ENCODE measurements around the gene MCTP2.

The MCTP2 gene

DNA sequence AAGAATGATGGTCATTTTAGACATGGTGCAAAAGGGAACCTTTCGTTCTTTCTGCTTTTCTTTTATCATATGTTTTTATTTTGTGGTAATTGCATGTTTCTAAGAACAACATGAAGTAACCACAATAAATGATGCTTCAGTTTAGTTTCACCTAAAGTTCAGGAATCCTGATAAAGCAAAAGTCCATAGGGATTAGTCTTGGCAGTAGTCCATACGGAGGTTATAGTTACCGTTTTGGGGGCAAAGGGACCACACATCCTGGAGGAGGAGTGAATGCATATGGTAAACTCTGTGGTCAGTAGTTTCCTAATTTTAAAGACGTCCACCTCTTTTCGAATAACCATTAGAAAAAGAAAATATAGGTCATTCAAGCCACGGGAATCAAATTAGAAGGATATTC, 141.5 kb downstream of the MCTP2 start:
- Histone ChIP-seq H3K4me3 (no peak overlapping the region), H3K27me3 (ENCODE audit: low read depth) (no peaks in the 10 kb centered on the region), H3K9me3 (no peaks in the 10 kb centered on the region), H3K36me3 (replicated peaks) (no peaks in the 10 kb centered on the region), H3K4me1 (no peaks in the 10 kb centered on the region)
- no peak for DNase-seq (ENCODE audit: low spot score in 2 of 2)
- in situ Hi-C loops (cut with MboI; ENCODE audit: low sequenced_read_pairs), result no loop called here

DNA sequence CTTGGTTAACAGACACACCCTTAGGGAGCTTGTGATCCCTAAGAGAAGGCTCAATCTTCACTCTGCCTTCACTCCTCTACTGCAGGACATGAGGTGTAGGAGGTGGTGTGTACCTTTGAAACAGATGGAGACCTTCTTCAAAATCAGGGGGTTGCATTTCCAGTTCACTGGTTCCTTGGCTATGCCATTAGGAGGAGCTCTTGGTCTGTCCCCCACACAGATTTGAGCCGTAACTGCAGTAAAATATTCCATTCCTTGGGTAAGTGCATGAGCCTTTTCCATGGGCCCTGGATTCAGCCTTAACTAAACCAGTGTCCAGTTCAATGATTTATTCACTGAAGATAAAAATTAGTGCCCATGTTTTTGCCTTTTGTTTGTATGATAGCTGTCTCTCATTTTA, 144.6 kb downstream of the MCTP2 start:
- in situ Hi-C loops (cut with MboI; ENCODE audit: low sequenced_read_pairs), result no loop called here

DNA sequence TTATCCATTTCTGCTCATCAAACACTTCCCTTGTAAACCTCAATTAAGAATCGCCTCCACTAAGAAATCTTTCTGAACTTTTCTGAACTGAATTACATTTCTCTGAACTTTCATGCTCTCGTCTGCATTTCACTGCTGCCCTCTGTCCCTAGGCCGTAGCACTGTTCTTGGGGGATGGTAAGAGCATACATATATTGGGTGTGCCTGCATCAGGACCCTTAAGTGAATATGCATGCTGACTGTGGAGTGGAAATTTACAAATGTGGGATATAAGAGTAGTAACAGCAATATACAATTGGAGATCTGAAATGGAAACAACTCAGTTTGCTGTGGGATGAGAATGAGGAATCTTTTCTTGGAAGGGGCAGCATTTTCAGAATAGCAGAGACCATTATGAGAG, 148.6 kb downstream of the MCTP2 start:
- H3K4me3 ChIP-seq, result no peak overlapping the region
- in situ Hi-C loops (cut with MboI; ENCODE audit: low sequenced_read_pairs), result no loop called here
- no peaks in the 10 kb centered on the region for H3K27me3 ChIP-seq (ENCODE audit: low read depth)
- H3K36me3 ChIP-seq (replicated peaks), result no peaks in the 10 kb centered on the region
- H3K4me1 ChIP-seq, result no peaks in the 10 kb centered on the region
- H3K9me3 ChIP-seq, result no peaks in the 10 kb centered on the region
- no peak for DNase-seq (ENCODE audit: low spot score in 2 of 2)

More for the DNA sequence above, 144.6 kb downstream of the MCTP2 start:
- no peak for DNase-seq (ENCODE audit: low spot score in 2 of 2)
- Histone ChIP-seq H3K4me1 (no peaks in the 10 kb centered on the region), H3K9me3 (no peaks in the 10 kb centered on the region), H3K27me3 (ENCODE audit: low read depth) (no peaks in the 10 kb centered on the region), H3K4me3 (no peak overlapping the region), H3K36me3 (replicated peaks) (no peaks in the 10 kb centered on the region)

DNA sequence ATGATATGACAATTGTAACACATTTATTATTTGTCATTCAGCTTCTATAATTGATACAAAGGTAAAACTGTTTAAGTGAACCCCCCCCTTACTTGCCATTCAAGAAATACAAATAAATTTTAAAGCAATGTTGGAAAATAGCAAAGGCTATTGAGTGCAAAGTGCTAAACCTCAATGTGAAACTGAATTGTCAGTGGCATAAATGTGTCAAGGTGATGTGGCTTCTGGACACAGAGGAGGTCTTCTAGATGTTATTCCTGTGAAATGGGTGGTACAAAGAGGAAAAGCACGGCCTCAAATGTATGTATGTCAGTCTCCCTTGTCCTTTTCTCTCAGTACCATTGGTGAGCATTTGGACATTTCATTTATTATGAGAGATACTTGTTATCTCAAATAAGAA, 149.4 kb downstream of the MCTP2 start:
- in situ Hi-C loops (cut with MboI; ENCODE audit: low sequenced_read_pairs), result no loop called here
- no peaks in the 10 kb centered on the region for H3K4me1 ChIP-seq
- H3K4me3 ChIP-seq, result no peak overlapping the region

DNA sequence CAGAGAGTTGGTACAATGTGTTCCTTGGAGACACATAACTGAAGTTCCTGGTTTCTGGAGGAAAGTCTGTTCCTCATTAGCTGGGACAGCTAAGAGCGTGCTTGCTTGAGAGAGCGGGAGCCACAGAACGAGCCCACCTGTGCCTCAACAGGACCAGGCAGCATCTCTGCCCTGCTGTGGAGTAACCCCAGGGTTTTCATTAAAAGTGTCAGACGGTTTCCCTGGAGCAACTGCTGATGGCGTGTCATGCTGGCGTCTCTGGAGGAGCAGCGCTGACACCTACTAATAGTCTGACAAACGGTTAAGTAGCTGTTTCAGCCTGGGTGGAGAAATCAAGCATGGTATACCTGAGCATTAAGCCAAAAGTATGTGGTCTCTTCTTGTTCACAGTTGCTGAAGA, 150.0 kb downstream of the MCTP2 start:
- Histone ChIP-seq H3K4me3 (no peak overlapping the region), H3K36me3 (replicated peaks) (no peaks in the 10 kb centered on the region), H3K9me3 (no peaks in the 10 kb centered on the region), H3K27me3 (ENCODE audit: low read depth) (no peaks in the 10 kb centered on the region), H3K4me1 (no peaks in the 10 kb centered on the region)
- in situ Hi-C loops (cut with MboI; ENCODE audit: low sequenced_read_pairs), result no loop called here
- no peak for DNase-seq (ENCODE audit: low spot score in 2 of 2)

More for the DNA sequence above, 149.4 kb downstream of the MCTP2 start:
- no peak for DNase-seq (ENCODE audit: low spot score in 2 of 2)
- H3K9me3 ChIP-seq, result no peaks in the 10 kb centered on the region
- H3K27me3 ChIP-seq (ENCODE audit: low read depth), result no peaks in the 10 kb centered on the region
- H3K36me3 ChIP-seq (replicated peaks), result no peaks in the 10 kb centered on the region

DNA sequence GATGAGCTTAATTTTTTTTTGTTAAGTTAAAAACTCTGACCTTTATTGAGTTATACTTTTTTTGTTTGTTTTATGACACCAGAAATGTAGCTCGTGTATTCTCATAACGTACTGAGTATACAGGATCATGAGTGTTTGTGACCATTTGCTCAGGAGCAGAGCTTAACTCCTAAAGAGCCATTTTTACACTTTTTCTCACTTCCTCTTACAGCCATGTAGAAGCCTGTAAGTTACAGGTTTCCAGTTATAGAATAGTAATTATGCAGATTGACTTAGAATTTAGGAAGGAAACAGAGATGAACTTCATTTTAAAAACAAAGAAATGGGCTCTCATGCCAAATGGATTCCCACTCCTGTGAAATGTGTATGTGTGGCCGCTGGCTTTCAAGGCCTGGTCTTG, 151.7 kb downstream of the MCTP2 start:
- DNase-seq (ENCODE audit: low spot score in 2 of 2), result no peak
- Histone ChIP-seq H3K27me3 (ENCODE audit: low read depth) (no peaks in the 10 kb centered on the region), H3K4me3 (no peak overlapping the region), H3K9me3 (no peaks in the 10 kb centered on the region), H3K4me1 (no peaks in the 10 kb centered on the region), H3K36me3 (replicated peaks) (no peaks in the 10 kb centered on the region)
- in situ Hi-C loops (cut with MboI; ENCODE audit: low sequenced_read_pairs), result no loop called here

DNA sequence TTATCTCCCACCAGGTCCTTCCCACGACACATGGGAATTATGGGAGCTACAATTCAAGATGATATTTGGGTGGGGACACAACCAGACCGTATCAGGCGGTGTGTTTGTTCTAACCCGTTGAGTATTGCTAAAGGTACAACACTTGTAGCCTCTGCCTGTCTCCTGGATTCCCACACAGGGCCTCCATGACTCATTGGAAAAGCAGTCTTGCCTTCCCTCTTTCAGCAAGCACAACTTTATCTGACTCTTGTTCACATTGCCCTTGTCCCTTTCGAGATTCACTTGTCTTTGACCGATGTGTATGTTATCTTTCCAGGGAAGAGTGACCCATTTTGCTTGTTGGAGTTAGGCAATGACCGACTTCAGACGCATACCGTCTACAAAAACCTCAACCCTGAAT, 152.3 kb downstream of the MCTP2 start:
- H3K36me3 ChIP-seq (replicated peaks), result no peaks in the 10 kb centered on the region
- H3K4me3 ChIP-seq, result no peak overlapping the region
- in situ Hi-C loops (cut with MboI; ENCODE audit: low sequenced_read_pairs), result no loop called here
- H3K4me1 ChIP-seq, result no peaks in the 10 kb centered on the region
- DNase-seq (ENCODE audit: low spot score in 2 of 2), result no peak
- H3K9me3 ChIP-seq, result no peaks in the 10 kb centered on the region
- H3K27me3 ChIP-seq (ENCODE audit: low read depth), result no peaks in the 10 kb centered on the region

DNA sequence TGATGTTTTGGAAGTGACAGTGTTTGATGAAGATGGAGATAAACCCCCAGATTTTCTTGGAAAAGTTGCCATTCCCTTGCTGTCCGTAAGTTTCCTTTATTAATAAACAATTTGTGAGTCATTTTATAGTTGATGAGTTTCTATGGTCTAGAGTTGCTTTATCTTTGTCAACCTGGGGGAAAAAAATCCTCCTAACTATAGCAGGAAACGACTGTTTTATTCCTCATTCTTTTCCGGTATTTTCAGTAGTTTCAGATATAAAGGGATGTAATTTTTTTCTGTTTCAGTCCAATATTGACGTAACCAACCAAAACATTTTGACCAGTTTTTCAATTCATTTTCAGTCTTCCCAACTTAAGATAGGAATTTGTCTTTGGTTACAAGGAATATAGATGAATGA, 154.1 kb downstream of the MCTP2 start:
- no peaks in the 10 kb centered on the region for H3K27me3 ChIP-seq (ENCODE audit: low read depth)
- no peaks in the 10 kb centered on the region for H3K9me3 ChIP-seq
- DNase-seq (ENCODE audit: low spot score in 2 of 2), result no peak
- no peaks in the 10 kb centered on the region for H3K36me3 ChIP-seq (replicated peaks)
- in situ Hi-C loops (cut with MboI; ENCODE audit: low sequenced_read_pairs), result no loop called here
- no peaks in the 10 kb centered on the region for H3K4me1 ChIP-seq
- H3K4me3 ChIP-seq, result no peak overlapping the region

DNA sequence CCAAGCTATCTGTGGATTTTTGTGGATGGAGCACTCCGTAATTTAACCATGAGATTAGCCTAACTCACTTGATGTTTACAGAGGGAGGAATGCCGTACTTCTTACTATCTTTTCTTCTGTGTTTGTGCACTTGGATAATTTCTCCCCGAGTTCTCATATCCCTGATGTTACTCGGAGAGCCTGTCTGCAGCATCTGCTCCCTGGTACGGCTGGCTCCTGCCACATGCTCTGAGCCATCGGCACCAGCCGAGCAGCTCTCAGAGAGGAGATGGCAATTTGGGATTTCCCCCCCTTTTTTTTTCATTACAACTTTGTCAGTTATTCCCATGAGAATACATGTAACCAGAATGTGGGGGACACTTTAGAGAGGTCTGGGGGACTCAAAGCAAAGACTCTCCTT, 155.0 kb downstream of the MCTP2 start:
- in situ Hi-C loops (cut with MboI; ENCODE audit: low sequenced_read_pairs), result no loop called here
- Histone ChIP-seq H3K36me3 (replicated peaks) (no peaks in the 10 kb centered on the region), H3K4me3 (no peak overlapping the region), H3K9me3 (no peaks in the 10 kb centered on the region), H3K27me3 (ENCODE audit: low read depth) (no peaks in the 10 kb centered on the region), H3K4me1 (no peaks in the 10 kb centered on the region)
- DNase-seq (ENCODE audit: low spot score in 2 of 2), result no peak

DNA sequence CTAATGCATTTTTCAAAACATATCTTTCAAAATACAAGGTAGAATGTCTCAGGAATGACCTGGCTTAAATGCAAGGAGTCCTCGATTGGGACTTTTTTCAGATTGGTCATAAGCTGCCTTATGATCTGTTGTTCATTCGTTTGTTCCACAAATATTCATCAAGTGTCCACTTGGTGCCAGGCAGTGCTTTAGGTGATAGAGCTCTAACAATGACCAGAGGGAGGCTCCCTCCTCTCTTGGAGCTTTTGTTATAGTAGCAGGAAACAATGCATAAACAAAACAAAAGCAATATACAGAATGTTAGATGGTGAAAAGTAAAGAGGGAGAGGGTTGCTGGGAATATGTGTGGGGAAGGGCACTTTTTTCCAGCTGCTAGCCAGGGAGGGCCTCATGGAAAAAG, 156.1 kb downstream of the MCTP2 start:
- no peaks in the 10 kb centered on the region for H3K27me3 ChIP-seq (ENCODE audit: low read depth)
- in situ Hi-C loops (cut with MboI; ENCODE audit: low sequenced_read_pairs), result no loop called here
- H3K4me1 ChIP-seq, result no peaks in the 10 kb centered on the region
- no peak for DNase-seq (ENCODE audit: low spot score in 2 of 2)
- no peaks in the 10 kb centered on the region for H3K36me3 ChIP-seq (replicated peaks)
- H3K4me3 ChIP-seq, result no peak overlapping the region
- H3K9me3 ChIP-seq, result no peaks in the 10 kb centered on the region

DNA sequence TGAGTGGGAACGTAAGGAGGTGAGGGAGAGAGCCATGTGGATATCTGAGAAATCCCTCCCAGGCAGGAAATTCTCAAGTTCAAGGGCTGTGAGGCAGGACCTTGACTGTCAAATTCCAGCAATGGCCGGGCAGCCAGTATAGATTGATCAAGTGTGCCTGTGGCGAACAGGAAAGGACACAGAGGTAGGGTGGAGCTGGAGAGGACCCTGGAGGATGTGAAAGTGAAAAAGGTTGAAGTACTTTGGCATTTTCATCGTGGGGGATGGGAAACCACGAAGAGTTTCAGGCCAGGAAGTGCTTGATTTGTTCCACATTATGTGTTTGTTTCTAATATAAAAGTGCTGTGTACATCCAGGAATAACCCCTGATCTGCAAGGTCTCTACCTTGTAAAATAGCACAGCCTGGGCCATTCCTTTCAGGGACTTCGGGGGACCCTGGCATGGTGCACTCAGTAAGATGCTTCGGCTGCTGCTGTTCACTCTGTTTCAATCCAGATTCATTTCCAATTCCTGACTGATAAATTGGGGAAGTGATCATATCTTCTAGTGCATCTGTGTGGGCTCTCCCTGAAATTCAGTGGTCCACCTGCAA, 156.6 kb downstream of the MCTP2 start:
- no peak for DNase-seq (ENCODE audit: low spot score in 2 of 2)
- H3K36me3 ChIP-seq (replicated peaks), result no peaks in the 10 kb centered on the region
- no peaks in the 10 kb centered on the region for H3K27me3 ChIP-seq (ENCODE audit: low read depth)
- H3K4me3 ChIP-seq, result no peak overlapping the region
- H3K9me3 ChIP-seq, result no peaks in the 10 kb centered on the region
- no peaks in the 10 kb centered on the region for H3K4me1 ChIP-seq
- in situ Hi-C loops (cut with MboI; ENCODE audit: low sequenced_read_pairs), result no loop called here

DNA sequence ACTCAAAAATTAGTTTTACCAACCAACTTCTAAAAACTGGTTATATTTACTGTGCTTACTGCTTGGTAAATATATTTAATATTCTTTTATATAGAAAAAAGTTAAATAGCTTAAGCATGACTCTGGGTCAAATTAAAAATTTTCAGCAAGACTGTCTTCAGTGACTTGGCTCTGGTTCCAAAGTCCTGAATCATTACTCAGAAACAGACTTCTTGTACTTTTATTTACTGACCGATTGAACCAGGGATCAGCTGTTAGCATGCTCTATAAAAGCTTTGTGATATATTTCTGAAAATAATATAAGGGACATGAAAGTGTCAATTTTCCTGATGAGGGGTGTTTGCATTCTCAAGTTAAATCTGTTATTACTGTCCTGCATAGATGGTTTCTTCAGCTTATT, 164.3 kb downstream of the MCTP2 start:
- no peaks in the 10 kb centered on the region for H3K4me1 ChIP-seq
- H3K36me3 ChIP-seq (replicated peaks), result no peaks in the 10 kb centered on the region
- in situ Hi-C loops (cut with MboI; ENCODE audit: low sequenced_read_pairs), result no loop called here
- no peaks in the 10 kb centered on the region for H3K9me3 ChIP-seq
- no peaks in the 10 kb centered on the region for H3K27me3 ChIP-seq (ENCODE audit: low read depth)
- no peak overlapping the region for H3K4me3 ChIP-seq
- no peak for DNase-seq (ENCODE audit: low spot score in 2 of 2)

DNA sequence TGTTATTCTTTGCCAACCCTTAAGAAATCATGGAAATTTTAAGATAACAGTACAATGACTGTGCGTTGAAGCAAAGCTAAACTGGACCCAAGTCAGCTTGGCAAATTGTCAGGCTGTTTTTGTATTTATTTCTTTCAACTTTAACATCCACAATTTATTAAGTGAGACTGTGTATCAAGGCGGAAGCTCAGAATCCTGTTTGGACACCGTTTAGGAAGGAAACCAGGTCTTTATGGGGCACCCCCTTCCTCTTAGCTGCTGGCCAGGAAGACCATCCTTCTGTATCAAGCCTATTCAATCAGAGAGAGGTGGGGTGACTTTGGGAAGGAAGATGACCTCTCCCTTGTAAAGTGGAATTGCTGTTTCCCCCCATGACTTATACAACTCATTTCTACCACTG, 166.0 kb downstream of the MCTP2 start:
- Histone ChIP-seq H3K4me3 (no peak overlapping the region), H3K9me3 (no peaks in the 10 kb centered on the region), H3K4me1 (no peaks in the 10 kb centered on the region), H3K36me3 (replicated peaks) (no peaks in the 10 kb centered on the region), H3K27me3 (ENCODE audit: low read depth) (no peaks in the 10 kb centered on the region)
- no peak for DNase-seq (ENCODE audit: low spot score in 2 of 2)
- in situ Hi-C loops (cut with MboI; ENCODE audit: low sequenced_read_pairs), result no loop called here

DNA sequence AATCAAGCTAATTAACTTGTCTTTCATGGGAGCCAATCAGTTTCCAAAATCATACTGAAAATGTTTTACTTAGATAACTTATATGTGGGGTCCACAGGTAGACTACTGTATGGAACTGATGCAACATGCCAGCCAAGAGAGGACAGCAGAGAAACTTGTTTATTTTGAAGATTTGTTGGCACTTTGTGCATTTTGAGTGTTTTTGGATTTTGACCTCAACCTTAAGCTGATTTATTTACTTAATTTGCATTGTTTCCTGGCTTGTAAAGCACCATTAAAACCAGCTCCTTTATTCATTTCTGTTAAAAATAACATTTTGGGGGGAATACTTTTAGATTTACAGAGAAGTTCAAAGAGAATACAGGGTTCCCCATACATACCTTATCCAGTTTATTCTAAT, 166.6 kb downstream of the MCTP2 start:
- no peak for DNase-seq (ENCODE audit: low spot score in 2 of 2)
- Histone ChIP-seq H3K9me3 (no peaks in the 10 kb centered on the region), H3K4me1 (no peaks in the 10 kb centered on the region), H3K36me3 (replicated peaks) (no peaks in the 10 kb centered on the region), H3K27me3 (ENCODE audit: low read depth) (no peaks in the 10 kb centered on the region), H3K4me3 (no peak overlapping the region)
- in situ Hi-C loops (cut with MboI; ENCODE audit: low sequenced_read_pairs), result no loop called here

DNA sequence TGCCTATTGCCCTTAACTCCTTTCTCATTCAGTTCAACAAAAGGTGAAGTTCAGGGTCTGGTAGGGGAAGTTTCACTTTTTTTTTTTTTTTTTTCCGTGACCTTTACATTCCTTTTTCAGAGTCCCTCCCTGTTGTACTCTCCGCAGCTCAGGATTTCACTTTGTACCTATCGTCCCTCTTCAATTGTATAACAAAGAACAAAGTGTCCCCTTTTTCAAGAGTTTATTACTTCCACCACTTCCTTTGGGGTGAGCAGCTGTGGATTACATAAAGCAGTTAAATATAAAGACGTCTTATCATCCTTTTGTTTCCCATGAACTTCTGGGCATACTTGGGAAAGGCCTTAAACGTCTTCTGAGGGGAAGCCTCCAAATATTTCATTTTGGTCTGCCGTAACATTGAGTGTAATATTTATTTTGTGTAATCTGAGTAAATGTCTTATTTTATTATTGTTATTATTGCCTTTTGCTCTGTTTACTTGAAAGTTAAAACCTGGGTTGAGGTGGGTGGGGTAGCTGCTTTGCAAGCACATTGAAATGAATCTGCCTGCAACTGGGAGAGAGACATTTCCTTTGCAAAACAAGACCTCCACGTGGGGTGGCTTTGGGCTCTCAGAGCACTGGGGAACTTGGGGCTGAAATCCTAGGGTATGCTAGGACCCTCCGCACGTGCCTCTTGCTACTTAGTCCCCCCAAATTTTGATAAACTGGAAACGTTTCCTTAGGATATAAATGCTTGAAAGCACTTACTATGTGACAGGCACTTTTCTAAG, 169.4 kb downstream of the MCTP2 start:
- in situ Hi-C loops (cut with MboI; ENCODE audit: low sequenced_read_pairs), result no loop called here

More for the DNA sequence above, 169.4 kb downstream of the MCTP2 start:
- Histone ChIP-seq H3K4me3 (no peak overlapping the region), H3K27me3 (ENCODE audit: low read depth) (no peaks in the 10 kb centered on the region), H3K4me1 (no peaks in the 10 kb centered on the region), H3K36me3 (replicated peaks) (no peaks in the 10 kb centered on the region), H3K9me3 (no peaks in the 10 kb centered on the region)
- no peak for DNase-seq (ENCODE audit: low spot score in 2 of 2)

All from HAP-1 (cell line).